Measurements from ENCODE around the gene MSMP. TPM values are rescaled to one million over a fixed set of nuclear protein-coding genes. Genes with fewer than 3 reads are reported as not detected.
A peak's percentile ranks its signal among the peaks of the same experiment; 100 is the strongest.

MSMP gene
- total and polyA plus RNA-seq, 2 donors (not counting 1 experiment from before 2014, with no cell fraction given): 2.3 to 3.9 TPM

DNA sequence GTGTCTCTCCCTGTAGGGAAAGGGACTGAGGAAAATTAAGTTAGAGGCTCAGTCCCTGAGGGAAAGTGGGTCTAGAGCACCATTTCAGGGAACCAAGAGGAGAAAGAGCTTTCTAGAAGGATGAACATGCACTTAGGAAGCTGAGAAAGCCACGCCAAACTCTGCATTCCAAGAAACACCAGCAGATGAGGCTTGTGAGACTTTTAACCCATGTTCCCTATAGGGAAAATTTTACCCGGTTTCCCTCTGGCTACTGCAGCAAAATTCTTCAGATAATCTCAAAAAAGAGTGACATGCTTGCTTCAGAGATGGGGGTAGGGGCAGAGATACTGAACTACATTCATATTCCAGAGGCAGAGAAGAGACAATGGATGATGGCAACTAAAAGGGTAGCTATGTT, 30.6 kb downstream of the MSMP start:
- ATAC-seq (ENCODE audit: low read depth): no peak
- TF ChIP-seq EZH2 (IDR thresholded peaks at IDR 0.05; ENCODE audit: borderline replicate concordance, insufficient read depth, low read depth, low read length, poor library complexity, severe bottlenecking): no peak

DNA sequence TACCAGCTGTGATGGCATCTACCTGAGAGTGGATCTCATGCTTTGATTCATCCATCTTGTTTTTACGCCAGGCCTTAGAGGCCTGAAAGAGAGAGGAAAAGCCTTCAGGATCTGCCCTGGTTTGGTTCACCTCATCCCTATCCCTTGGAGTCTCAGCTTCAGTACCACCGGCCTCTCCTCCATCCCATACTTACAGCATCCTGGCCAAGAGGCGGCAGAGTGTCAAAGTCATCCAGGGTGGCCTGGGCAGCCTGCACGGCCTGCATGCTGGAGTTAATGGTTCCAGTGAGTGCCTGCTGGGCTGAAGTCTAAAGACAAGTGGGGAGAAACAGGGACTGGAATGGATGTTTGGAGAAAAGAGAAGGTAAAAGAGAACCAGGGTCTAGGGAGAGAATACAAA, 34.5 kb downstream of the MSMP start:
- WGBS (ENCODE audit: insufficient coverage): 83% methylated on average over 1 of the region's 4 CpGs

More for the DNA sequence above, 30.6 kb downstream of the MSMP start:
- Mint-ChIP-seq H3K4me1 (peaks cover 22% of the 10 kb centered on the region), H3K9me3 (ENCODE audit: insufficient read depth) (no peaks in the 10 kb centered on the region), H3K27ac (no peak overlapping the region), H3K4me3 (no peak overlapping the region), H3K27me3 (no peaks in the 10 kb centered on the region)
- H3K9me3 ChIP-seq (ENCODE audit: control extremely low read depth in 1 of 3, control insufficient read depth in 2 of 3, insufficient read depth in 1 of 3, low read length in 2 of 3): no peaks in the 10 kb centered on the region
- ChIA-PET POLR2A (no interaction called here), CTCF (interaction anchor here (0.5 to 20.4 kb wide), 4 partner anchors 8 to 105 kb away, joined by 3 to 195 read pairs (median 14); partner anchors contain the start of genes CREB3, TLN1 and TPM2)
- H3K27ac ChIP-seq (ENCODE audit: low read length in 2 of 2): no peak overlapping the region
- intact Hi-C loops (cut with micrococcal nuclease): no loop called here
- H3K36me3 ChIP-seq (replicated peaks in 1 of 2; ENCODE audit: control extremely low read depth in 1 of 2, control insufficient read depth in 1 of 2, extremely low read depth in 1 of 2, insufficient read depth in 2 of 2, low read length in 1 of 2): peaks cover 17 to 88% of the 10 kb centered on the region in 2 experiments
- H3K27me3 ChIP-seq (replicated peaks in 1 of 4; ENCODE audit: control extremely low read depth in 1 of 4, control insufficient read depth in 3 of 4, insufficient read depth in 4 of 4, low read length in 3 of 4): no peaks in the 10 kb centered on the region
- DNase-seq: no peak
- peaks cover 38% of the 10 kb centered on the region for H3K79me2 ChIP-seq (ENCODE audit: control insufficient read depth, insufficient read depth, low read length)
- H3K9ac ChIP-seq (ENCODE audit: low read length): no peak overlapping the region
- no peak overlapping the region for H2AFZ ChIP-seq (ENCODE audit: insufficient read depth, low read depth, low read length, poor library complexity, severe bottlenecking)
- no peak overlapping the region for H3K4me2 ChIP-seq (replicated peaks; ENCODE audit: low read depth, low read length, poor library complexity, severe bottlenecking)
- peaks cover 58% of the 10 kb centered on the region for H4K20me1 ChIP-seq (ENCODE audit: control insufficient read depth, insufficient read depth, low read length, poor library complexity, severe bottlenecking)
- H3K4me1 ChIP-seq (ENCODE audit: control insufficient read depth in 2 of 2, insufficient read depth in 2 of 2, low read length in 2 of 2): peaks cover 38 to 41% of the 10 kb centered on the region in 2 donors
- WGBS (ENCODE audit: insufficient coverage): 100% methylated on average over 1 of the region's 2 CpGs
- no peak overlapping the region for H3K4me3 ChIP-seq (ENCODE audit: control extremely low read depth in 1 of 5, extremely low read depth in 1 of 5, insufficient read depth in 1 of 5, low read depth in 2 of 5, low read length in 4 of 5)

More for the DNA sequence above, 34.5 kb downstream of the MSMP start:
- Mint-ChIP-seq H3K9me3 (ENCODE audit: insufficient read depth) (no peaks in the 10 kb centered on the region), H3K27ac (peak overlapping the region; percentile 86), H3K4me1 (peaks cover 26% of the 10 kb centered on the region), H3K4me3 (peak overlapping the region; percentile 29), H3K27me3 (no peaks in the 10 kb centered on the region)
- Histone ChIP-seq H3K27me3 (replicated peaks in 1 of 4; ENCODE audit: control extremely low read depth in 1 of 4, control insufficient read depth in 3 of 4, insufficient read depth in 4 of 4, low read length in 3 of 4) (no peaks in the 10 kb centered on the region), H3K4me2 (replicated peaks; ENCODE audit: low read depth, low read length, poor library complexity, severe bottlenecking) (peak overlapping the region; percentile 56), H3K36me3 (replicated peaks in 1 of 2; ENCODE audit: control extremely low read depth in 1 of 2, control insufficient read depth in 1 of 2, extremely low read depth in 1 of 2, insufficient read depth in 2 of 2, low read length in 1 of 2) (peaks cover 16 to 96% of the 10 kb centered on the region in 2 experiments), H2AFZ (ENCODE audit: insufficient read depth, low read depth, low read length, poor library complexity, severe bottlenecking) (no peak overlapping the region), H3K4me1 (ENCODE audit: control insufficient read depth in 2 of 2, insufficient read depth in 2 of 2, low read length in 2 of 2) (peaks cover 16 to 24% of the 10 kb centered on the region in 2 donors), H3K27ac (ENCODE audit: low read length in 2 of 2) (peak overlapping the region; percentile 61 to 88), H4K20me1 (ENCODE audit: control insufficient read depth, insufficient read depth, low read length, poor library complexity, severe bottlenecking) (peaks cover 45% of the 10 kb centered on the region), H3K9me3 (ENCODE audit: control extremely low read depth in 1 of 3, control insufficient read depth in 2 of 3, insufficient read depth in 1 of 3, low read length in 2 of 3) (no peaks in the 10 kb centered on the region), H3K9ac (ENCODE audit: low read length) (no peak overlapping the region), H3K4me3 (ENCODE audit: control extremely low read depth in 1 of 5, extremely low read depth in 1 of 5, insufficient read depth in 1 of 5, low read depth in 2 of 5, low read length in 4 of 5) (no peak overlapping the region), H3K79me2 (ENCODE audit: control insufficient read depth, insufficient read depth, low read length) (peaks cover 39% of the 10 kb centered on the region)
- ATAC-seq (ENCODE audit: low read depth): no peak
- TF ChIP-seq, protein P1, sequence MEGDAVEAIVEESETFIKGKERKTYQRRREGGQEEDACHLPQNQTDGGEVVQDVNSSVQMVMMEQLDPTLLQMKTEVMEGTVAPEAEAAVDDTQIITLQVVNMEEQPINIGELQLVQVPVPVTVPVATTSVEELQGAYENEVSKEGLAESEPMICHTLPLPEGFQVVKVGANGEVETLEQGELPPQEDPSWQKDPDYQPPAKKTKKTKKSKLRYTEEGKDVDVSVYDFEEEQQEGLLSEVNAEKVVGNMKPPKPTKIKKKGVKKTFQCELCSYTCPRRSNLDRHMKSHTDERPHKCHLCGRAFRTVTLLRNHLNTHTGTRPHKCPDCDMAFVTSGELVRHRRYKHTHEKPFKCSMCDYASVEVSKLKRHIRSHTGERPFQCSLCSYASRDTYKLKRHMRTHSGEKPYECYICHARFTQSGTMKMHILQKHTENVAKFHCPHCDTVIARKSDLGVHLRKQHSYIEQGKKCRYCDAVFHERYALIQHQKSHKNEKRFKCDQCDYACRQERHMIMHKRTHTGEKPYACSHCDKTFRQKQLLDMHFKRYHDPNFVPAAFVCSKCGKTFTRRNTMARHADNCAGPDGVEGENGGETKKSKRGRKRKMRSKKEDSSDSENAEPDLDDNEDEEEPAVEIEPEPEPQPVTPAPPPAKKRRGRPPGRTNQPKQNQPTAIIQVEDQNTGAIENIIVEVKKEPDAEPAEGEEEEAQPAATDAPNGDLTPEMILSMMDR (IDR thresholded peaks at IDR 0.05): no peak
- TF ChIP-seq EZH2 (IDR thresholded peaks at IDR 0.05; ENCODE audit: borderline replicate concordance, insufficient read depth, low read depth, low read length, poor library complexity, severe bottlenecking): no peak
- ChIA-PET CTCF (interaction anchor here (0.7 to 20.4 kb wide), 4 partner anchors 12 to 115 kb away, joined by 3 to 195 read pairs (median 16); partner anchors contain the start of genes ARHGEF39, CREB3, TLN1 and TPM2), POLR2A (interaction anchor here (0.5 to 3.5 kb wide), 6 partner anchors 11 to 115 kb away, joined by 3 to 21 read pairs (median 6); partner anchors contain the start of genes CCDC107, CREB3, RMRP and TLN1)
- DNase-seq: no peak
- intact Hi-C loops (cut with micrococcal nuclease): loop anchor here (1.0 to 2.0 kb wide), 6 partner anchors 13 to 115 kb away; partner anchors contain the start of genes CCDC107, CD72, CREB3 and RMRP
